IMR-90 (cell line): Measurements from ENCODE around the gene FKRP. TPM values are rescaled to one million over a fixed set of nuclear protein-coding genes. Genes with fewer than 3 reads are reported as not detected.

Source experiments
- ATAC-seq: fragments of 200-7000 bp; cut with Tn5 transposase; 2 replicates; pipeline ENCODE4 v1.9.1; 2020; ENCODE audit warnings: low read depth, mild to moderate bottlenecking, moderate library complexity
- BruUV-seq: library from RNA; stranded (reverse); fragments of 400-500 nt; replicated peaks from 2 replicates; lab custom pipeline; 2021; lab: Mats Ljungman, UMichigan
- CTCF ChIA-PET: fragments of 300-600 bp; formaldehyde crosslinking; extraction: SDS; loops from one replicate; lab custom pipeline; 2021; ENCODE audit warnings: antibody characterized with exemption; lab: Yijun Ruan, JAX
- POLR2A ChIA-PET: fragments of 300-600 bp; sonication (Branson Sonifier 250); formaldehyde crosslinking; loops from one replicate; lab custom pipeline; 2022; ENCODE audit warnings: antibody characterized with exemption; ENCODE audit not compliant: unreplicated experiment; lab: Charles Lee
- DNase-seq: peaks from one replicate; pipeline ENCODE4 v3.0.0; 2013
- H2AFZ ChIP-seq: replicated peaks from 2 replicates; pipeline ENCODE3; 2013; ENCODE audit warnings: low read length, mild to moderate bottlenecking; ENCODE audit not compliant: poor library complexity
- H2AK5ac ChIP-seq: 2 replicates; pipeline ENCODE4 v1.6.1; 2013; ENCODE audit warnings: low read depth, low read length, inconsistent platforms
- H2AK9ac ChIP-seq: replicated peaks from 2 replicates; pipeline ENCODE3; 2013; ENCODE audit warnings: mild to moderate bottlenecking, low read depth, low read length, moderate library complexity; ENCODE audit not compliant: poor library complexity
- H2BK120ac ChIP-seq: 2 replicates; pipeline ENCODE4 v1.6.1; 2013; ENCODE audit warnings: low read depth, low read length, inconsistent platforms
- H2BK15ac ChIP-seq: 3 replicates; pipeline ENCODE4 v1.6.1; 2013; ENCODE audit warnings: low read depth, low read length, inconsistent platforms
- H2BK20ac ChIP-seq: 2 replicates; pipeline ENCODE4 v1.6.1; 2013; ENCODE audit warnings: low read depth, mild to moderate bottlenecking, inconsistent platforms, low read length, moderate library complexity
- H2BK5ac ChIP-seq: 2 replicates; pipeline ENCODE4 v1.6.1; 2013; ENCODE audit warnings: mild to moderate bottlenecking, low read depth, low read length, inconsistent platforms; ENCODE audit not compliant: poor library complexity, severe bottlenecking
- H3K14ac ChIP-seq: replicated peaks from 2 replicates; pipeline ENCODE4 v1.6.1; 2013; ENCODE audit warnings: low read depth, low read length, inconsistent platforms
- H3K18ac ChIP-seq: 2 replicates; pipeline ENCODE4 v1.6.1; 2013; ENCODE audit warnings: low read depth, low read length, control low read depth
- H3K23ac ChIP-seq: 2 replicates; pipeline ENCODE4 v1.6.1; 2013; ENCODE audit warnings: low read depth, low read length, inconsistent platforms
- H3K27ac ChIP-seq: 2 replicates; pipeline ENCODE4 v1.5.1; 2013; ENCODE audit warnings: mild to moderate bottlenecking, control low read depth, low read length; ENCODE audit not compliant: insufficient read depth
- H3K27me3 ChIP-seq: 2 replicates; pipeline ENCODE4 v1.6.1; 2013; ENCODE audit warnings: low read length; ENCODE audit not compliant: control insufficient read depth, insufficient read depth
- H3K36me3 ChIP-seq: 2 replicates; pipeline ENCODE4 v1.6.1; 2013; ENCODE audit warnings: low read length, mixed read lengths; ENCODE audit not compliant: control insufficient read depth, insufficient read depth
- H3K4ac ChIP-seq: 2 replicates; pipeline ENCODE4 v1.6.1; 2013; ENCODE audit warnings: low read depth, low read length, inconsistent platforms
- H3K4me1 ChIP-seq: 2 replicates; pipeline ENCODE4 v1.6.1; 2013; ENCODE audit warnings: low read length, mixed read lengths; ENCODE audit not compliant: control insufficient read depth, insufficient read depth
- H3K4me2 ChIP-seq: 2 replicates; pipeline ENCODE4 v1.6.1; 2013; ENCODE audit warnings: low read depth, mild to moderate bottlenecking, control low read depth, low read length, moderate library complexity
- H3K4me3 ChIP-seq: 2 replicates; pipeline ENCODE4 v1.5.1; 2013; ENCODE audit warnings: low read depth, mild to moderate bottlenecking, control low read depth, low read length, moderate library complexity; ENCODE audit not compliant: insufficient read depth
- H3K56ac ChIP-seq: 2 replicates; pipeline ENCODE4 v1.6.1; 2013; ENCODE audit warnings: low read length, inconsistent platforms; ENCODE audit not compliant: insufficient read depth; ENCODE audit errors: extremely low read depth
- H3K79me1 ChIP-seq, 2 experiments: 2 replicates each; pipeline ENCODE4 v1.6.1; 2013; ENCODE audit warnings: low read length in 2 of 2, inconsistent platforms in 1 of 2, low read depth in 1 of 2
- H3K9ac ChIP-seq: 2 replicates; pipeline ENCODE4 v1.6.1; 2013; ENCODE audit warnings: low read depth, low read length, control low read depth
- H3K9me1 ChIP-seq: 2 replicates; pipeline ENCODE4 v1.6.1; 2013; ENCODE audit warnings: low read length, inconsistent platforms; ENCODE audit not compliant: insufficient read depth
- H3K9me3 ChIP-seq: 2 replicates; pipeline ENCODE4 v1.6.1; 2013; ENCODE audit warnings: low read length; ENCODE audit not compliant: control insufficient read depth, insufficient read depth
- H4K20me1 ChIP-seq: 2 replicates; pipeline ENCODE4 v1.6.1; 2013; ENCODE audit warnings: low read length, inconsistent platforms; ENCODE audit not compliant: insufficient read depth
- H4K5ac ChIP-seq: 2 replicates; pipeline ENCODE4 v1.6.1; 2013; ENCODE audit warnings: mild to moderate bottlenecking, low read depth, low read length, control low read depth
- H4K8ac ChIP-seq, 2 experiments: 2 replicates each; pipeline ENCODE4 v1.6.1; 2013; ENCODE audit warnings: low read depth in 2 of 2, low read length in 2 of 2, control low read depth in 1 of 2, inconsistent platforms in 1 of 2
- H4K91ac ChIP-seq: 2 replicates; pipeline ENCODE4 v1.6.1; 2013; ENCODE audit warnings: low read depth, low read length, inconsistent platforms; ENCODE audit not compliant: insufficient read depth
- CEBPB ChIP-seq: IDR thresholded peaks from 2 replicates; pipeline ENCODE4 v1.6.1; 2012; ENCODE audit warnings: low read depth, low read length, improper control_type of control experiment
- CHD1 ChIP-seq: IDR thresholded peaks from 2 replicates; pipeline ENCODE4 v1.6.1; 2012; ENCODE audit warnings: low read depth, low read length, improper control_type of control experiment
- FOS ChIP-seq: fragments of 150-350 bp; IDR thresholded peaks from 2 replicates; pipeline ENCODE4 v1.6.1; 2016; ENCODE audit warnings: low read depth, low read length
- MAZ ChIP-seq: IDR thresholded peaks from 2 replicates; pipeline ENCODE4 v1.6.1; 2012; ENCODE audit warnings: low read depth, mild to moderate bottlenecking, low read length, improper control_type of control experiment, moderate library complexity, borderline replicate concordance
- NFE2L2 ChIP-seq: fragments of 150-350 bp; IDR thresholded peaks from 2 replicates; pipeline ENCODE4 v1.6.1; 2016; ENCODE audit warnings: low read depth, mild to moderate bottlenecking, low read length
- POLR2A ChIP-seq: IDR thresholded peaks from 2 replicates; pipeline ENCODE4 v1.6.1; 2012; ENCODE audit warnings: mild to moderate bottlenecking, low read depth, low read length
- RAD21 ChIP-seq: IDR thresholded peaks from 2 replicates; pipeline ENCODE4 v1.6.1; 2012; ENCODE audit warnings: low read length, improper control_type of control experiment
- RCOR1 ChIP-seq: IDR thresholded peaks from 2 replicates; pipeline ENCODE4 v1.6.1; 2012; ENCODE audit warnings: mild to moderate bottlenecking, low read length, improper control_type of control experiment; ENCODE audit not compliant: insufficient replicate concordance
- RFX5 ChIP-seq: IDR thresholded peaks from 2 replicates; pipeline ENCODE4 v1.8.0; 2012; ENCODE audit warnings: low read depth, mild to moderate bottlenecking, low read length, moderate library complexity
- SMC3 ChIP-seq: fragments of 150-350 bp; IDR thresholded peaks from 2 replicates; pipeline ENCODE4 v1.6.1; 2016; ENCODE audit warnings: low read depth, mild to moderate bottlenecking, antibody characterized with exemption, low read length, moderate library complexity
- WGBS, 2 experiments: methylation state at CpG; one replicate each; pipeline versions ENCODE4 v1.1.5 to v1.1.7; 2013; ENCODE audit warnings: missing lambda C conversion rate in 2 of 2; ENCODE audit not compliant: insufficient read length in 1 of 2; ENCODE audit errors: extremely low coverage in 2 of 2; 5-methylcytosine and 5-hydroxymethylcytosine counted together
- dilution Hi-C: fragments of 300-500 bp; cut with HindIII; formaldehyde crosslinking; loops from one replicate; pipeline ENCODE4 v1.14.3; 2018; ENCODE audit warnings: low sequenced_read_pairs; ENCODE audit not compliant: unreplicated experiment
- in situ Hi-C: fragments of 300-500 bp; cut with MboI; formaldehyde crosslinking; loops from 3 replicates; pipeline ENCODE4 v1.14.3; 2019; ENCODE audit warnings: low sequenced_read_pairs, inconsistent platforms, mixed read lengths
- intact Hi-C: fragments of 100-400 bp; cut with micrococcal nuclease; formaldehyde crosslinking; loops from 2 replicates; pipeline ENCODE4 v1.10.0; 2022
- polyA plus RNA-seq, 3 experiments: library from polyadenylated mRNA; depleted of rRNA; stranded (reverse); fragments of >200 nt; gene quantifications; 2 replicates each; pipeline ENCODE4 v1.2.3, GENCODE V29; 2012; ENCODE audit warnings: low replicate concordance in 1 of 3
- total RNA-seq: library from RNA; depleted of rRNA; stranded (reverse); fragments of >200 nt; gene quantifications from 2 replicates; pipeline ENCODE4 v1.2.3, GENCODE V29; 2012
- TF ChIP-seq, protein P1 (sequence below): conservative IDR thresholded peaks from 2 replicates; pipeline ENCODE4 v1.5.1; 2012; ENCODE audit warnings: mild to moderate bottlenecking, low read depth, low read length, improper control_type of control experiment

The FKRP gene
- total and polyA plus RNA-seq, 2 of the 4 experiments (the other 2 are of a cell fraction) = 6.1 to 25.3 TPM

- WGBS, 2 experiments = 83% methylated on average over 2 of the region's 11 CpGs; no CpG with 5 or more reads in 1 of the 2 experiments
- Histone ChIP-seq H3K27ac (no peak overlapping the region), H3K36me3 (peaks cover 83% of the 10 kb centered on the region), H4K20me1 (peaks cover 60% of the 10 kb centered on the region), H3K9ac (no peak overlapping the region), H3K9me3 (no peaks in the 10 kb centered on the region), H3K4me3 (no peak overlapping the region), H3K4ac (no peak overlapping the region), H3K4me1 (peaks cover 14% of the 10 kb centered on the region), H2AK9ac (no peak overlapping the region), H3K56ac (no peak overlapping the region), H3K14ac (no peak overlapping the region), H2AFZ (no peak overlapping the region), H3K27me3 (no peaks in the 10 kb centered on the region), H2AK5ac (no peak overlapping the region), H3K79me1 (peaks cover 31 to 75% of the 10 kb centered on the region in 2 experiments), H3K23ac (no peak overlapping the region), H4K5ac (no peak overlapping the region), H2BK120ac (no peak overlapping the region), H2BK15ac (no peak overlapping the region), H3K4me2 (no peak overlapping the region), H3K18ac (no peak overlapping the region), H2BK5ac (no peak overlapping the region), H3K9me1 (peaks cover 17% of the 10 kb centered on the region; the same call in 1 of the 2 replicates), H2BK20ac (no peak overlapping the region), H4K8ac (no peak overlapping the region), H4K91ac (no peak overlapping the region)
- TF ChIP-seq RCOR1 (no peak), MAZ (no peak), POLR2A (no peak), FOS (no peak), NFE2L2 (no peak), CEBPB (no peak), RAD21 (no peak), RFX5 (no peak), CHD1 (no peak), SMC3 (no peak)
- TF ChIP-seq, protein P1, sequence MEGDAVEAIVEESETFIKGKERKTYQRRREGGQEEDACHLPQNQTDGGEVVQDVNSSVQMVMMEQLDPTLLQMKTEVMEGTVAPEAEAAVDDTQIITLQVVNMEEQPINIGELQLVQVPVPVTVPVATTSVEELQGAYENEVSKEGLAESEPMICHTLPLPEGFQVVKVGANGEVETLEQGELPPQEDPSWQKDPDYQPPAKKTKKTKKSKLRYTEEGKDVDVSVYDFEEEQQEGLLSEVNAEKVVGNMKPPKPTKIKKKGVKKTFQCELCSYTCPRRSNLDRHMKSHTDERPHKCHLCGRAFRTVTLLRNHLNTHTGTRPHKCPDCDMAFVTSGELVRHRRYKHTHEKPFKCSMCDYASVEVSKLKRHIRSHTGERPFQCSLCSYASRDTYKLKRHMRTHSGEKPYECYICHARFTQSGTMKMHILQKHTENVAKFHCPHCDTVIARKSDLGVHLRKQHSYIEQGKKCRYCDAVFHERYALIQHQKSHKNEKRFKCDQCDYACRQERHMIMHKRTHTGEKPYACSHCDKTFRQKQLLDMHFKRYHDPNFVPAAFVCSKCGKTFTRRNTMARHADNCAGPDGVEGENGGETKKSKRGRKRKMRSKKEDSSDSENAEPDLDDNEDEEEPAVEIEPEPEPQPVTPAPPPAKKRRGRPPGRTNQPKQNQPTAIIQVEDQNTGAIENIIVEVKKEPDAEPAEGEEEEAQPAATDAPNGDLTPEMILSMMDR = no peak
- DNase-seq (no peak), ATAC-seq (no peak)
- CTCF ChIA-PET = no interaction called here
- BruUV-seq = no TSS peak
- intact Hi-C loops (no loop called here), dilution Hi-C loops (no loop called here), in situ Hi-C loops (no loop called here)
- POLR2A ChIA-PET = no interaction called here
These were observed 18.1 kb upstream of the FKRP start for GRCh38 chr19:46727757-46728156.
